GM19463 (cell line): ENCODE results near the gene PGK1.

Experiments
- ATAC-seq: cut with Tn5 transposase; IDR thresholded peaks from one replicate; pipeline ENCODE4 v1.9.1; 2021; ENCODE audit warnings: mild to moderate bottlenecking, moderate library complexity; ENCODE audit not compliant: unreplicated experiment

PGK1 gene

GRCh38 chrX:78165425-78165824, 61.4 kb downstream of the PGK1 start:
- no peak for ATAC-seq

DNA sequence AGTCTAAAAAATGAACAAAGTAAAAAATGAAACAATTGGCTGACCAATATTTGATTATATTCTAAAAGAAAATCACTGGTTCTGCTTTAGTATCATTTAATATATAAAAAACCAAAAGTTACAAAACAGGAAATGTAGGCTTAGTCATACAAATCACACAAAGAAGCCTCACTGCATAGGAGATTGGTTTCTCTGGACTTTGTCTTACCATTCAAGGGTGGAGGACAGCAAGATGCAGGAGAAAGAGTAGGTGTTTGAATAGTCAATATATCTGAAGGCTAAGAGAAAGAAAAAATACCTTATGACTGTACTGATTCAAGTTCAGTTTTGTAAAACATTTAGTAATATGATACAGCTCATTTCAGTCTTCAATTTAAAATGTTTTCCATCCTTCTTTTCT, 64.0 kb downstream of the PGK1 start:
- ATAC-seq: no peak
